HG03064 (cell line): ENCODE data around the gene PAK2.

Source experiments
- ATAC-seq: cut with Tn5 transposase; IDR thresholded peaks from one replicate; pipeline ENCODE4 v1.9.1; 2021; ENCODE audit warnings: low read depth; ENCODE audit not compliant: unreplicated experiment

PAK2 gene

DNA sequence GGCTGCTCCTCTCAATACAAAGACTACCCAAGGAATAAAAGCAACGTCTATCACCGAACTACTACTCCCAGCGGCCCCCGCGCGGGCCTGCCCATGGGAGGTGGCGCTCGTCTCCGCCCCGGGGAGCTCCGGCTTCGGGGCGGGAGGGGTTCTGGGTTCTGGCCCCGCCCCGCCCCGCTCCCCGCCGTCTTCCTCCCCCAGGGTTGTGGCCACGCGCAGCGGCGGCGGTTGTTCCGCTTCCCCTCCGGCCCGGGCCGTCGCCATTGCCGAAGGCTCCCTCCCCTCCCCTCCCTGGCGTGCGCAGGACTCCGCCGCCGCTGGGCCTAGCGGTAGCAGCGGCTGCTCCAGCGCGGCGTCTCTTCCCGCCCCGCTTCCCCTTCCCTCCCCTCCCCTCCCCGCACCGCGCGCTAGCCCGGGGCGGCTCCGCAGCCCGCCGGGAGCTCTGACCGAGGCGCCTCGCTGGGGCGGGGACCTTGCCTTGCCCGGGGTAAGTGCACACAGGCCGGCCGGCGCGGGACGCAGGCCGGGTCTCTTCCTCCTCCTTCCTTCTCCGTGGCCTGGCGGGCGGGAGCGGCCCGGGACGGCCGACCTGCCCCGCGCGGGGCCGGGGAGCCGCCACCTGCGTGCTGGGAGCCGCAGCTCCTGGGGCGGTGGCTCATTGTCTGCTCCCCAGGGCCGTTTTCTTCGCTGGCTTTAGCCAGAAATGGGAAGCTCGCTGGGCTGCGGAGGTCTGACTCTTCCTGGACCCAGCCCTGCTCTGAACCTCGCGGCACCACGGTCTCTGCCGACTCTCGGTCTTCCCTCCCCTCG lies at the start of gene PAK2:
Gene PAK2, plus strand, starts transcription at position 187 of the 810 bp plus-strand sequence. CDS start 42,790 bp downstream, outside the sequence.
- ATAC-seq: peak; percentile 93

DNA sequence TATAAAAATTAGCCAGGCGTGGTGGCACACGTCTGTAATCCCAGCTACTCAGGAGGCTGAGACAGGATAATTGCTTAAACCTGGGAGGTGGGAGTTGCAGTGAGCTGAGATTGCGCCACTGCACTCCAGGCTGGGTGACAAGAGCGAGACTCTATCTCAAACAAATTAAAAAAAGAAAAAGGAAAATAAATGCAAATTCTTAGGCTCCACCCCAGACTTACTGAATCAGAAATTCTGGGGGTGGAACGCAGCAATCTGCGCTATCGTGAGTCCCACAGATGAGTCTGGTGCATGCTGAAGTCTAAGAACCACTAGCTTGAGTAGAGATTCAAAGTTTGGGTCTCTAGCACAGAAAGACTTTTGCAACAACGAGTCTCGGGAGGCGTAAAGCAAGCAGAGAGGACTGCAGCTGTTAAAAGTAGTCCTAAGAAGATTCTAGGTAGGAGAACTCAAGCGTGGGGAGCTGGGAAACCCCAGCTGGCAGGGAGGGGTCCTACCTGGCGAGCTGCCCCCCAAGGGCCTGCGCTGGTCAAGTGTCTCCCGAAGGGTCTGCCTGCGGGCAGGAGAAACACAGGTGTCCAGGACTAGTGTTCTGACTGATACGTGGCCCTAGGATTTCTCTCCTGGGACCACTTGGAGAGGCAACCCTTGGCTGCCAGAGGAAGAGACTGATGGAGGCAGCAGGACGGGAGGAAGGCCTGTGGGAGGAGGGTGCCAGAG lies 49.6 kb upstream of the PAK2 start:
- ATAC-seq: no peak

DNA sequence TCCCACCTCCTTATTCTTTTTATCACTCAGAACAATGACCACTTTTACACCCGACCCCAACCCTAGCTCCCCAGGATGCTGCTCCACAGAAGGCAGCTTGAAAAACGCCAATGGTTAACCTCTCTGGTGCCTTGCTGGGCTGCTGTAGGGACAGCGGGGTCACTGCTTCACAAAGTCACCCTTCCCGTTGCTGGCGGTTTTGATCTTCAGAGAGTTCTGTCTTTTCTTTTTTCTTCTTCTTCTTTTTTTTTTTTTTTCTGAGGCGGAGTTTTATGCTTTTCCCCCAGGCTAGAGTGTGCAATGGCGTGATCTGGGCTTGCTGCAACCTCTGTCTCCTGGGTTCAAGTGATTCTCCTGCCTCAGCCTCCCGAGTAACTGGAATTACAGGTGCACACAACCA lies 48.3 kb upstream of the PAK2 start:
- ATAC-seq: no peak

DNA sequence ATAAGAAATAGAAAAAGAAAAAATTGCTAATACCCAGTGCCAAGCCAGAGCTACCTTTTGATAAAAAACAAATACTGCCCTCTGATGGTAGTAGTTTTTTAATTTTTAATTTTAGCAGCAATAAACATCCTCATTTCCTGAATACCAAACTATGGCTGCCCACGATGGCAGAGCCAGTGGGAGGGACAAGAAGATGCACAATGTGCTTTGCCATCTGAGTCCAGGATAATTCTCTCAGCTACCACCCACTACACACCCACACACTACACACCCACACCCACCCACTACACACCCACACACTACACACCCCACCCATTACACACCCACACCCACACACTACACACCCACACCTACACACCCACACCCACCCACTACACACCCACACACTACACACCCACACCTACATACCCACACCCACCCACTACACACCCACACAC lies 45.4 kb upstream of the PAK2 start:
- ATAC-seq: no peak

DNA sequence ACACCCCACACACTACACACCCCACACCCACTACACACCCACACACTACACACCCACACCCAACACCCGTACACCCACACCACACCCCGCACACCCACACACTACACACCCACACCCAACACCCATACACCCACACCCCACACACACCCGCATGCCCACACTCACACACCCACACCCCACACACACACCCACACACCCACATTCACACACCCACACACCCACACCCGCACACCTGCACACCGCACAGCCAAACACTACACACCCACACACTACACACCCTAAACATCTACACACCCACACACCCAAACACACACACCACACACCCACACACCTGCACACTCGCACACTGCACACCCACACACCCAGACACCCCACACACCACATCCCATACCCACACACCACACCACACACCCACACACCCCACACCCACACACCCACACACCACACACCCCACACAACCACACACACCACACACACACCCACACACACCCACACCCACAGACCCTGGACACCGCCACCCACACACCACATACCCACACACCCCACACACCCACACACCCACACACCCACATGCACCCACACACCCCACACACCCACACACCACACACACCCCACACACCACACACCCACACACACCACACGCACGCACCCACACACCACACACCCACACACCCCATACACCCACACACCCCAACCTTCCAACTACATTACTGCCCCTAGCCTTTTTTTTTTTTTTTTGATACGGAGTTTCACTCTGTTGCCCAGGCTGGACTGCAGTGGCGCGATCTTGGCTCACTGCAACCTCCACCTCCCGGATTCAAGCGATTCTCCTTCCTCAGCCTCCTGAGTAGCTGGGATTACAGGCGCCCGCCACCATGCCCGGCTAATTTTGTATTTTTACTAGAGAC lies 44.5 kb upstream of the PAK2 start:
- ATAC-seq: no peak

DNA sequence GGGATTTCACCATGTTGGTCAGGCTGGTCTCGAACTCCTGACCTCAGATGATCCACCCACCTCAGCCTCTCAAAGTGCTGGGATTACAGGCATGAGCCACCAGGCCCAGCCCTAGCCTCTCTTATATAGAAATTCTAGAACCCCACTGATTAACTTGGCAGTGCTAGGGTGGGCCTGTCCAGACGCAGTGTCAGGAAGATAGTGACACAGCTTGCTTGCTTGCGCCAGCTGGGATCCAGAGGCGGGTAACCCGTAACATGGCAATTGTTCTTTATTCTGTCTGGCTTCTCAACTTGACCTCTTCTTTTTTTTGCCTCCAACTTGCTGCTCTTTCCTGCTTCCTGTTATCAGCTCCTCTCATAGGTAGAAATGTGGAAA lies 43.8 kb upstream of the PAK2 start:
- no peak for ATAC-seq

- no peak for ATAC-seq
These were observed 42.4 kb upstream of the PAK2 start for GRCh38 chr3:196697270-196697669.

- ATAC-seq: no peak
These were observed 39.9 kb upstream of the PAK2 start for GRCh38 chr3:196699749-196700148.

DNA sequence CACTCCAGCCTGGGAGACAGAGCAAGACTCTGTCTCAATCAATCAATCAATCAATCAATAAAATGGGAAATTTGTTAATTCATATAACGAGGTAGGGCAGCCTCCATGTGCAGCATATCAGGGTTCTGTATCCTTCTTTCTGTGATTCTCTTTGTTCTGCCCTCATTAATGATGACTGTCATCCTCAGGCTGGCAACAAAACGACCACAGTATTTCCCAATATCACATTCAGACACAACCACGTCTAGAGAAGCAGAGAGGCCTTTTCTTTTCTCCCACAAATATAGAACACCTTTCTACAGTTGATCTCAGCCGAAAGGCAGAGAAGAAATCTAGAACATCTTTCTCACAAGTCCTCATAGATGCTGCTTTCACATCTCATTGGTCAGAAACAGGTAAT lies 38.9 kb upstream of the PAK2 start:
- ATAC-seq: no peak

DNA sequence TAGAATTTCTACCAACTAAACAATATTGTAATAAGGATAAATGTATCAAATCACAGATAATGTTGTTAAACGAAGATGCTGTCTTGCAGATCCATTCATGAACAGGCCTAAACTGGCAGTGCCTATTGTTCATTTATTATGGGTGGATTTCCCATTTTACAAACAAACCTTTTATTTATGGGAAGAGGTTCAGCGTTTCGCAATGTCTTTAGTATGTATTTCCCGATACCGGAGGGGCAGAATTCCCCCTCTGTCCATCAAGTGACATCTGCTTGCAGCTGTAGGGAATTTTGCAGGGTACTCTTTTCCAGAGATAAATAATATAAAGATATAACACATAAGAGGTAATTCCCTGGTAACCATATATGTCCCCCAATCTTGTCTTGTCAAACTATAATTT lies 33.3 kb upstream of the PAK2 start:
- ATAC-seq: no peak

GRCh38 chr3:196706731-196707130 lies 32.9 kb upstream of the PAK2 start:
- no peak for ATAC-seq

- no peak for ATAC-seq
These were observed 32.1 kb upstream of the PAK2 start for GRCh38 chr3:196707566-196707965.

GRCh38 chr3:196708467-196708866 lies 31.2 kb upstream of the PAK2 start:
- ATAC-seq: no peak

- peak; percentile 78 for ATAC-seq
These were observed 27.7 kb upstream of the PAK2 start, which contains the start of the genes CEP19 and PIGX for GRCh38 chr3:196711838-196712513. Gene CEP19 (minus strand): TSS chr3:196712250. CDS start chr3:196708657, 3,593 bp downstream. Gene PIGX (plus strand): TSS chr3:196712377.

- peak; percentile 45 for ATAC-seq
These were observed 26.9 kb upstream of the PAK2 start for GRCh38 chr3:196712514-196713413.

DNA sequence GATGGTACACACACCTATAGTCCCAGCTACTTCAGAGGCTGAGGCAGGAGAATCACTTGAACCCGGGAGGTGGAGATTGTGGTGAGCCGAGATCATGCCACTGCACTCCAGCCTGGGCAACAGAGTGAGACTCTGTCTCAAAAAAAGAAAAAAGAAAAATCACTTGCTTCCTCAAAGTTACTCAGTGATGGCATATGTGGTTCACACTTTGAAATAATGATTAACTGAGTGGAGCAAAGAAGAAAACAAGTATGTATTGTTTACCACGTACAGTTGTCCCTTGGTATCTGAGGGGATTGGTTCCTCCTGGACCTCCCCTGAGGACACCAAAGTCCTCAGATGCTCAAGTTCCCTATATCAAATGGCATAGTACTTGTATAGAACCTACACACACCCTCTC lies 22.5 kb upstream of the PAK2 start:
- ATAC-seq: peak; percentile 52

GRCh38 chr3:196721097-196721496 lies 18.6 kb upstream of the PAK2 start:
- ATAC-seq: no peak

DNA sequence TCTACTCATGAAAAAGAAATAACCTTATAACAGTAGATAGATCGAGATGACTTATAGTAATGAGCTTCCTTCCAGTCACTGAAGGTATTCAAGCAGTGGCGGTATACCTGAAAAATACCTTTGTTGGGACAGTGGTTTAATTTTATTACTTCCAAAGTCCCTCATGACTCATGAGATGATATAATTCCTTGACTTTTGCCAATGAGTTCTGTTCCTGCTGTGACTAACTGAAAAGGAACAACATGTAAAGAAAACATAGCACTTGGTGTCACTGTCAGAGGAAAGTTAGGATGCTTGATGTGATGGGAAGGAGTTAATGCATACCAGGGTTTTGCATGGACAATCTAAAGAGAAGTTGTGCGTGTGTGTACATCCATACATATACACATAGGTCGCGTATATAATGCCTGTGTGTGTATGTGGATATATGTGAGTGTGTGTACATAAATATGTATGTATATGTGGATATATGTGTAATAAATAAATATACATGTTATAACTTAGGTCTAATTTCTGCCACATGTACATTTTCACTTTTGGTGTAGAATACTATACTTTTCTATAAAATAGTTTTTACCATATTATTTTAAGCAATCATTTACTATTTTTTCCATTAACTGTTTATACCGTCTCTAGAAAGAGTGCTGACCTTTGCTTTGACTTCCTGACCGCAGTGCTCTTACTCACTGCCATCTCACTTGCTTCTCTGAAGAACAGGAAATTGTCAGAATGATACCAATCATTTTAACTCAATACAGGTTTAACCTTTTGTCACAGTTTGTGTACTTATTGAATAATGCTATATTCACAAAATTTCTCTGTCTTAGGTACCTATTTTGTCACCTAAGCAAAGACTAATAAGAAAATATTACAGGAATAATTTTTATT lies 12.6 kb upstream of the PAK2 start:
- no peak for ATAC-seq
